Astrocyte (in vitro differentiated cells and primary cell): ENCODE data around the gene MYO1E. TPM values are rescaled to one million over a fixed set of nuclear protein-coding genes. Genes with fewer than 3 reads are reported as not detected.

Source experiments
- DNase-seq: peaks from one replicate; pipeline ENCODE4 v3.0.0-alpha.2; 2010; ENCODE audit warnings: low read depth
- FAIRE-seq: peaks from 2 replicates; lab custom pipeline; 2011; peaks lifted over from hg19 to GRCh38; lab: Jason Lieb, UNC
- H2AFZ ChIP-seq: 2 replicates; pipeline ENCODE4 v1.6.0; 2012; ENCODE audit warnings: low read depth, low read length, inconsistent platforms
- H3K27ac ChIP-seq: 2 replicates; pipeline ENCODE4 v1.5.1; 2011; ENCODE audit warnings: low read depth, low read length, inconsistent platforms
- H3K27me3 ChIP-seq: 2 replicates; pipeline ENCODE4 v1.6.0; 2011; ENCODE audit warnings: low read length, inconsistent platforms; ENCODE audit not compliant: insufficient read depth
- H3K36me3 ChIP-seq: 2 replicates; pipeline ENCODE4 v1.5.1; 2011; ENCODE audit warnings: low read length, inconsistent platforms; ENCODE audit not compliant: insufficient read depth
- H3K4me1 ChIP-seq: 2 replicates; pipeline ENCODE4 v1.5.1; 2011; ENCODE audit warnings: low read length, inconsistent platforms; ENCODE audit not compliant: insufficient read depth
- H3K4me2 ChIP-seq: 2 replicates; pipeline ENCODE4 v1.6.0; 2012; ENCODE audit warnings: low read length, inconsistent platforms
- H3K4me3 ChIP-seq: 2 replicates; pipeline ENCODE4 v1.5.1; 2011; ENCODE audit warnings: low read depth, mild to moderate bottlenecking, low read length, inconsistent platforms; ENCODE audit not compliant: insufficient read depth
- H3K79me2 ChIP-seq: 2 replicates; pipeline ENCODE4 v1.6.0; 2012; ENCODE audit warnings: mild to moderate bottlenecking, low read length, inconsistent platforms; ENCODE audit not compliant: insufficient read depth
- H3K9ac ChIP-seq: 2 replicates; pipeline ENCODE4 v1.6.0; 2012; ENCODE audit warnings: mild to moderate bottlenecking, low read length, inconsistent platforms
- H3K9me3 ChIP-seq: 2 replicates; pipeline ENCODE4 v1.5.1; 2012; ENCODE audit warnings: low read depth, mild to moderate bottlenecking, low read length, inconsistent platforms; ENCODE audit not compliant: insufficient read depth
- H4K20me1 ChIP-seq: 2 replicates; pipeline ENCODE4 v1.6.0; 2012; ENCODE audit warnings: low read length, inconsistent platforms; ENCODE audit not compliant: insufficient read depth
- H3K27ac Mint-ChIP-seq: one replicate; pipeline ENCODE4 v1.8.0; 2021; ENCODE audit warnings: mild to moderate bottlenecking, mixed read lengths; ENCODE audit not compliant: unreplicated experiment
- H3K27me3 Mint-ChIP-seq: one replicate; pipeline ENCODE4 v1.8.0; 2021; ENCODE audit warnings: low read depth, mixed read lengths; ENCODE audit not compliant: unreplicated experiment
- H3K36me3 Mint-ChIP-seq: one replicate; pipeline ENCODE4 v1.8.0; 2021; ENCODE audit warnings: low read depth, mixed read lengths; ENCODE audit not compliant: unreplicated experiment
- H3K4me1 Mint-ChIP-seq: one replicate; pipeline ENCODE4 v1.8.0; 2021; ENCODE audit warnings: low read depth, mixed read lengths; ENCODE audit not compliant: unreplicated experiment
- H3K4me3 Mint-ChIP-seq: one replicate; pipeline ENCODE4 v1.8.0; 2021; ENCODE audit warnings: mild to moderate bottlenecking, moderate library complexity, mixed read lengths; ENCODE audit not compliant: unreplicated experiment
- H3K9me3 Mint-ChIP-seq: one replicate; pipeline ENCODE4 v1.8.0; 2021; ENCODE audit warnings: mild to moderate bottlenecking, mixed read lengths; ENCODE audit not compliant: unreplicated experiment
- EZH2 ChIP-seq: IDR thresholded peaks from 2 replicates; pipeline ENCODE4 v1.6.1; 2012; ENCODE audit warnings: mild to moderate bottlenecking, low read length, inconsistent platforms; ENCODE audit not compliant: insufficient read depth
- total RNA-seq: library from RNA; stranded (reverse); gene quantifications from 2 replicates; pipeline ENCODE4 v1.2.1, GENCODE V29; 2021
- TF ChIP-seq, protein P1 (sequence below): IDR thresholded peaks from 2 replicates; pipeline ENCODE4 v1.5.1; 2011; ENCODE audit warnings: low read depth, mild to moderate bottlenecking, inconsistent platforms, low read length, moderate library complexity; ENCODE audit not compliant: insufficient read depth

MYO1E gene
- total RNA-seq, 1 donor from 2014 or later = 227 TPM

DNA sequence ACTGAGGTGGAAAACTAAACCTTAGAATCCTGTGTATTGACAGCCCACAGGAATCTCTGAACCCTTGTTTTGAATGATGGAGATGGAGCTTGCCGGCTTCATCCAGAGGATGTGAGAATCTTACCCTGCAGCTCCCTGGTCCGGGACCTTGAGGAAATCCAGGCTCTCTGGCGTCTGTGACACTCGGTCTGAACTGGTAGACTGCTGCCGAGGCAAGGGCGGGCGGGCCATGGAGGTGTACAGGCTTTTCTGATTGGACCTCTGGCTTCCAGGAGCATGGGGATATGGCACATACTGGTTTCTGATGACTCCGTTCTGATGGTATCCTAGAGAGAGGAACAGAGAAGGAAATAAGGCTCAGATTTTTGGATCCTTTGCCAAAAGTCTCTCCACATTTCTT lies 219.2 kb downstream of the MYO1E start:
- no peak overlapping the region for H3K4me3 Mint-ChIP-seq
- H3K27ac ChIP-seq = no peak overlapping the region
- no peak overlapping the region for H3K27ac Mint-ChIP-seq
- H3K4me2 ChIP-seq = no peak overlapping the region
- DNase-seq = no peak
- peaks cover 45% of the 10 kb centered on the region for H3K36me3 Mint-ChIP-seq
- FAIRE-seq = no peak
- H3K27me3 ChIP-seq = no peaks in the 10 kb centered on the region
- no peaks in the 10 kb centered on the region for H3K79me2 ChIP-seq
- H4K20me1 ChIP-seq = peaks cover 5% of the 10 kb centered on the region
- H3K4me1 ChIP-seq = no peaks in the 10 kb centered on the region
- TF ChIP-seq, protein P1, sequence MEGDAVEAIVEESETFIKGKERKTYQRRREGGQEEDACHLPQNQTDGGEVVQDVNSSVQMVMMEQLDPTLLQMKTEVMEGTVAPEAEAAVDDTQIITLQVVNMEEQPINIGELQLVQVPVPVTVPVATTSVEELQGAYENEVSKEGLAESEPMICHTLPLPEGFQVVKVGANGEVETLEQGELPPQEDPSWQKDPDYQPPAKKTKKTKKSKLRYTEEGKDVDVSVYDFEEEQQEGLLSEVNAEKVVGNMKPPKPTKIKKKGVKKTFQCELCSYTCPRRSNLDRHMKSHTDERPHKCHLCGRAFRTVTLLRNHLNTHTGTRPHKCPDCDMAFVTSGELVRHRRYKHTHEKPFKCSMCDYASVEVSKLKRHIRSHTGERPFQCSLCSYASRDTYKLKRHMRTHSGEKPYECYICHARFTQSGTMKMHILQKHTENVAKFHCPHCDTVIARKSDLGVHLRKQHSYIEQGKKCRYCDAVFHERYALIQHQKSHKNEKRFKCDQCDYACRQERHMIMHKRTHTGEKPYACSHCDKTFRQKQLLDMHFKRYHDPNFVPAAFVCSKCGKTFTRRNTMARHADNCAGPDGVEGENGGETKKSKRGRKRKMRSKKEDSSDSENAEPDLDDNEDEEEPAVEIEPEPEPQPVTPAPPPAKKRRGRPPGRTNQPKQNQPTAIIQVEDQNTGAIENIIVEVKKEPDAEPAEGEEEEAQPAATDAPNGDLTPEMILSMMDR = no peak
- TF ChIP-seq EZH2 = no peak
- no peak overlapping the region for H3K9ac ChIP-seq
- H3K27me3 Mint-ChIP-seq = no peaks in the 10 kb centered on the region
- H3K4me3 ChIP-seq = no peak overlapping the region
- no peak overlapping the region for H2AFZ ChIP-seq
- no peaks in the 10 kb centered on the region for H3K4me1 Mint-ChIP-seq
- H3K36me3 ChIP-seq = peaks cover 47% of the 10 kb centered on the region
- no peaks in the 10 kb centered on the region for H3K9me3 ChIP-seq
- H3K9me3 Mint-ChIP-seq = no peaks in the 10 kb centered on the region

DNA sequence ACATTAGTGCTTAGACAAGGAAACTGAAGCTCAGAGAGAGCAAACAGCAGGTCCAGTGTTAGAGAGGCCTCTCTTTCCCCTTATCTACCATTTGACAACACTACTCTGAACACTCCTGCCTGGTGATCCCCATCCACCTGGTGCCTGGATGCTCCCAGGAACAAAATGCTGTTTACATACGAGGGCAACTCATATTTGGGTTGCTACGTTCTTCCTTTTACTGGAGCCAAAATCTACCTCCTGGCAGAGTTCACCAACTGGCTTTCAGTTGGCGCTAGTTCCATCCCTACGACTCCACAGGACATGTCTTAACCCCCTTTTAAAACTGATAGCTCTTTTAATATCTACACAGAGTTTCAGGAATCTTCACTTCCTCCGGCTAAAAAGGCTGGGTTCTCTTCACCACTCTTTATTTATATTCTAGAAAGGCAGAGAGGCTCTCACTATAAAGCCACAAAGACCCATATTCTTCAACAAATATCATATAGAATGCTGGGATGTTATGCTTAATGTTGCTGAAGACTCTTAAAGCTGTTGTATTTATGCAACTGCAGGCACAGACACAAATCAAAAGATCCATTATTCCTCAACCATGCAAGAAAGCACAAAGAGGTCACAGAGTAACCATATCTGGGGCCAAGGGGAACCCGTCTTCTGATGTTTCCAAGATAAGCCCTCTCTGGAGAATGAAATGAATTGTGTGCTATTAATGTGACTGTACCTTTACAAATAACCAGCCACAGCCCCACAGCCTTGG lies 219.8 kb downstream of the MYO1E start:
- Histone ChIP-seq H3K27ac (no peak overlapping the region), H3K36me3 (peaks cover 42% of the 10 kb centered on the region), H3K79me2 (no peaks in the 10 kb centered on the region), H3K9me3 (no peaks in the 10 kb centered on the region), H3K4me3 (no peak overlapping the region), H3K27me3 (no peaks in the 10 kb centered on the region), H3K4me2 (no peak overlapping the region), H3K4me1 (no peaks in the 10 kb centered on the region), H2AFZ (no peak overlapping the region), H4K20me1 (peaks cover 9% of the 10 kb centered on the region), H3K9ac (no peak overlapping the region)
- FAIRE-seq (no peak), DNase-seq (no peak)
- Mint-ChIP-seq H3K36me3 (peaks cover 45% of the 10 kb centered on the region), H3K9me3 (no peaks in the 10 kb centered on the region), H3K4me3 (no peak overlapping the region), H3K4me1 (no peaks in the 10 kb centered on the region), H3K27ac (peak overlapping the region; percentile 7), H3K27me3 (no peaks in the 10 kb centered on the region)
- TF ChIP-seq, protein P1 = no peak
- TF ChIP-seq EZH2 = no peak

DNA sequence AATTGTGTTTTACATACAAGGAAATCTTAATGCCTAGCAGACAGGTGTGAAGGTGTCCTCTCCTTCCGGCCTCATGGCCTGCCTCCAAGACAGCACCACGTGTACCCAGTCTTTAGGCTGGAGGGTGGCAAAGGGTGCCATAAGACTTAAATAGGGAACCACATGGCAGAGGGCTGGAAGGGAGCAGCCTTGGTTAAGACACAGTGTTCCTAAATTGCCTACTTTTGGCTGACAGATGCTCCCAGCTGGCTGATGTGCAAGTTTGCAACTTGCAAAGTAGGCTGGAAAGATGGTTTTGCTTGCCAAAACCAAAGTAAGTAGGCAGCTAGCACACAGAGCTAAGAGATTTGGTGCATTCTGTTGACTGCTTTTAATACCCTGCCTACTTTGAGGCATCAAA lies 222.5 kb downstream of the MYO1E start:
- H3K36me3 ChIP-seq = peaks cover 46% of the 10 kb centered on the region
- Mint-ChIP-seq H3K4me3 (no peak overlapping the region), H3K27me3 (no peaks in the 10 kb centered on the region), H3K27ac (no peak overlapping the region), H3K4me1 (no peaks in the 10 kb centered on the region), H3K36me3 (peaks cover 38% of the 10 kb centered on the region), H3K9me3 (no peaks in the 10 kb centered on the region)
- H3K9me3 ChIP-seq = no peaks in the 10 kb centered on the region
- no peak overlapping the region for H3K4me3 ChIP-seq
- peaks cover 9% of the 10 kb centered on the region for H4K20me1 ChIP-seq
- no peaks in the 10 kb centered on the region for H3K4me1 ChIP-seq
- no peak overlapping the region for H2AFZ ChIP-seq
- TF ChIP-seq EZH2 = no peak
- TF ChIP-seq, protein P1 = no peak
- H3K9ac ChIP-seq = no peak overlapping the region
- FAIRE-seq (no peak), DNase-seq (no peak)
- no peaks in the 10 kb centered on the region for H3K79me2 ChIP-seq
- no peaks in the 10 kb centered on the region for H3K27me3 ChIP-seq
- no peak overlapping the region for H3K4me2 ChIP-seq
- H3K27ac ChIP-seq = no peak overlapping the region
